IPS-NIHi7 (cell line): ENCODE results near the gene RPL36AL.
"Not testable (repeated sequence)": the region's sequence is repeated elsewhere in the genome, so short reads cannot be mapped to it uniquely, and the experiment has no call there.

ENCODE experiments used
- DNase-seq: peaks from one replicate; pipeline ENCODE4 v3.0.0; 2012; ENCODE audit warnings: mixed read lengths; ENCODE audit errors: extremely low spot score

The RPL36AL gene

DNA sequence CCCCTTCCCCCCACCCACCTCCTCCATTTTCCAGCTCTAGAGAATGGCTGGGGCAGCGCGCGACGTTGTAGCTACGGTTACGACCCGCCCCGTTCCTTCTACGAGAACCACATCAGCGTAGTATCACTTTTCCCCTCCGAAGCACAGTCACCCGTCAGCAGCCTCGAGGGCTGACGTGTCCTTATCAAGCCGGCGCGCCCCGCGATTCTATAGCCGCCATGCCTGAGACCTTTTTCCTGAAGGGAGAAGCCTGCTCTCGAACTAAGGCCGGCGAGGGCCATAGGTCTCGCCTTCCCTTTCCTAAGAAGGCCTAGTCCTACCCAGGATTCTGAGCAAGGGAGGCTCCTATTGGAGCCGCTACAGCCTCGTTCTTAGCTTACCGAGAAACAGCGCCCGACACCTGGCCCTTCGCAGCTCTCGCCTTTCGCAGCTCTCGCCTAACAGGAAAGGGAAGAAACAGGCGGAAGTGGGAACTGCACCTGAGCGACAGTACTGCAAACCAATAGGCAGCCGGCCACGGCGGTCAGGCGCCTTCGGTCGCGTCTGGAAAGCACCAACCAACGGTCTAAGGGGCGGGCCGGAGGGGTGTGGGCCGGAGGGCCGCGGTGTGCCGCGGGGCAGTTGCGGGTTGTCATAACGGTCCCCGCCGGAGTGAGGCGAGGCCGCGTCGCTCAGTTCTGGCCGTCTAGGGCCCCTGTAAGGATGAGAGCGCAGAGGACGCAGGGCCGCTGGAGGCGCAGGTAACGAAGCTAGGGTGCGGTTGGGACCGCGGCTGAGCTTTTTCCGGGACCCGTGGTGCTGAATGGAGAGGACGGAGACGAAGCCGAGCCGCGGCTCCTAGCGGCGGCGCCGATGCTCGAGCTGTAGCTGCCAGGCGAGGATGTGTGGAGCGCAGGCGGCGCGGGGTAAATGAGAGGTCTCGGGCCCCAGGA, at the start of gene RPL36AL, which contains the start of gene MGAT2:
Gene RPL36AL (minus strand): TSS at position 445 of the 932 bp plus-strand sequence. CDS start 1,522 bp downstream, outside the sequence.
Gene MGAT2 (plus strand): TSS at position 618 of the 932 bp plus-strand sequence. CDS start 470 bp downstream, outside the sequence.
- DNase-seq, result peak; percentile 97

DNA sequence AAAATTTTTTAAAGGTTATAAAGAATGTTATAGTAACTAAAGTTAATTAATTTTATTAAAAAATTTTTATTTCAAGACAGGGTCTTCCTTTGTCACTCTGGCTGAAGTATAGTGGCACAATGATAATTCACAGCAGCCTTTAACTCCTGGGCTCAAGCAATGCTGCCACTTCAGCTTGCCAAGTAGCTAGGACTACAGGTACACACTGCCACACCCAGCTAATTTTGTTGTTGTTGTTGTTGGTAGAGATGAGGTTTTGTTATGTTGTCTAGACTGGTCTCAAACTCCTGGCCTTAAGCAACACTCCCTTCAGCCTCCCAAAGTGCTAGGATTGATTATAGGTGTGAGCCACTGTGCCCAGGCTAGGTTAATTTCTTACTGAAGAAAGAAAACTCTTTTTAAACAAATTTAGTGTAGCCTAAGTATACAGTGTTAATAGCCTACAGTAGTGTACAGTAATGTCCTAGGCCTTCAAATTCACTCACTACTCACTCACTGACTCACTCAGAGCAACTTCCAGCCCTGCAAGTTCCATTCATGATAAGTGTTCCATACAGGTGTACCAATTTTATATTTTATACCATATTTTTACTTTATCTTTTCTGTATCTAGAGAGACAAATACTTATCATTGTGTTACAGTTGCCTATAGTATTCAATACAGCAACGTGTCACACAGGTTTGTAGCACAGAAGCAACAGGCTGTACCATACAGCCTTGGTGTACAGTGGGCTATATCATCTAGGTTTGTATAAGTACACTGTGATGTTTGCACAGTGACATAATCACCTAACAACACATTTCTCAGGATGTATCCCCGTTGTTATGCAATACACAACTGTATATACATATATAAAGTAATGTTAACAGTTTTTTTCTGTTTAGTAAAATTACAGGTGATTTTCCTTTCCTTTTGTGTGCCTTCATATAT, 39.4 kb upstream of the RPL36AL start:
- DNase-seq, result no peak

GRCh38 chr14:49657500-49657899, 37.1 kb upstream of the RPL36AL start:
- not testable (repeated sequence) for DNase-seq

GRCh38 chr14:49654511-49654910, 34.1 kb upstream of the RPL36AL start:
- DNase-seq, result no peak

DNA sequence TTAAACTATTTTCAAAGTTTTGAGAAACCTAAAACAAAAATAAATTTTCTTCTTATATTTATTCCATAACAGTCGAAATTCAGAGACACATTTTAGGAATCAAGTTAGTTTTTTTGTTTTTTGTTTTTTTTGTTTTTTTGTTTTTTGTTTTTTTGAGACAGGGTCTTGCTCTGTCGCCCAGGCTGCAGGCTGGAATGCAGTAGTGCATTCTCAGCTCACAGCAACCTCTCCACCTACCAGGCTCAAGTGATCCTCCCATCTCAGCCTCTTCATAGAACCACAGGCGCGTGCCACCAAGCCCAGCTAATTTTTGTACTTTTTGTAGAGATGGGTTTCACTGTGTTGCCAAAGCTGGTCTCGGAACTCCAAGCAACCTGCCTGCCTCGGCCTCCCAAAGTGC, 33.1 kb upstream of the RPL36AL start:
- no peak for DNase-seq

DNA sequence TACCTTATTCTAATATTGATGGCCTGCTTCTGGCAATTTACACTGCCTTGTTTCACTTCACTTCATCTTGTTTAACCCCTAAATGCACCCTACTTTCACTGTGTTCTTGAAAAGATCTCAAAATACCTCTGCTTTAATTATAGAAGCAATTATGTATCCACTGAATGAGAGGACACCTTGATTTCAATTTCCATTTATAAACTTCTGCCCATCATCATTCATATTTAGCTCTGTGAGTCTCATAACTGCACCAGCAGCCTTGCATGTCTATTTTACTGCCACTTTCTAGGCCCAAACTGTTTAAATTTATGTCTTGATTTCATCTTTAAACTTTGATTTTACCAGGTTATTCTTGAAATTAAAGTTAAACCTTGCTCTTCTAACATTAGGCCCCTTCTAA, 21.7 kb upstream of the RPL36AL start:
- no peak for DNase-seq

GRCh38 chr14:49641697-49642129, 21.3 kb upstream of the RPL36AL start:
- no peak for DNase-seq

GRCh38 chr14:49640540-49641417, 20.4 kb upstream of the RPL36AL start:
- no peak for DNase-seq

DNA sequence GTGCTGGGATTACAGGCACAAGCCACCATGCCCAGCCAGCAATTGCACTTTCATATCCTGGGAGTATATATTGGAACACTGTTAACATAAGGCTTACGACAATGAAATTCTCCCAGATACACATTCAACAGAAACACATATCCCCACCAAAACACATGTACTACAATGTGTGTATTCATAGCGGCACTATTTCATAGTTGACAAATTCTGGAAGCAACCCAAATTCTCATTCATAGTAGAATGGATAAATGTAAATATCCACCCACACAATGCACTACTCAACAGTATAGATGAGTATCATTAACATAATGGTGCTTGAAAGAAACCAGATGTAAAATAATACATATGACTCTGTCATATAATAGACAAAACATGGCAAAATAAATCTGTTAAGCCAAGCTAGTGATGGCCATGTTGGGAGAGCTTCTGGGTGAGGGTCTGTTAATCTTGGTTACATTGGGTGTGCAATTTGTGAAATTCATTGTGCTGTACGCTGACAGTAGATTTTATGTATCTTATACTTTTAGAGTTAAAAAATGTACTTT, 17.2 kb upstream of the RPL36AL start:
- no peak for DNase-seq

DNA sequence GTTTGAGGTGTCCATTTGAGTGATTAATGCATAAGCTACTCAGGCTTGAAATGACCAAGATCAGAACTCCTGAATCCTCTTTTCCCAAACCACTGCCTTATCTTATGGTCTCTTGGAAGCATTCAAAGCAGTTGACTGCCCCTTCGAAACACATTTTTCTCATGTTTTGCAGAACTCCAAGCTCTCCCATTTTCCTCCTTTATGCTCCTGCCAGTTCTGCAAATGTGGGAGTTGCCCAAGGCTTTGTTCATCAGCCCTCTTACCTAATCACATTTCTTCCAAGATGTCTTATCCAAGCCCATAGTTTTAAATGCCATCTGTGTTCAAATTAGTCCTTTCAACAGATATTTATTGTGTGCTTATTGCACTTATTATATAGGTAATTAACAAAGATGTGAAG, 16.4 kb upstream of the RPL36AL start:
- no peak for DNase-seq

DNA sequence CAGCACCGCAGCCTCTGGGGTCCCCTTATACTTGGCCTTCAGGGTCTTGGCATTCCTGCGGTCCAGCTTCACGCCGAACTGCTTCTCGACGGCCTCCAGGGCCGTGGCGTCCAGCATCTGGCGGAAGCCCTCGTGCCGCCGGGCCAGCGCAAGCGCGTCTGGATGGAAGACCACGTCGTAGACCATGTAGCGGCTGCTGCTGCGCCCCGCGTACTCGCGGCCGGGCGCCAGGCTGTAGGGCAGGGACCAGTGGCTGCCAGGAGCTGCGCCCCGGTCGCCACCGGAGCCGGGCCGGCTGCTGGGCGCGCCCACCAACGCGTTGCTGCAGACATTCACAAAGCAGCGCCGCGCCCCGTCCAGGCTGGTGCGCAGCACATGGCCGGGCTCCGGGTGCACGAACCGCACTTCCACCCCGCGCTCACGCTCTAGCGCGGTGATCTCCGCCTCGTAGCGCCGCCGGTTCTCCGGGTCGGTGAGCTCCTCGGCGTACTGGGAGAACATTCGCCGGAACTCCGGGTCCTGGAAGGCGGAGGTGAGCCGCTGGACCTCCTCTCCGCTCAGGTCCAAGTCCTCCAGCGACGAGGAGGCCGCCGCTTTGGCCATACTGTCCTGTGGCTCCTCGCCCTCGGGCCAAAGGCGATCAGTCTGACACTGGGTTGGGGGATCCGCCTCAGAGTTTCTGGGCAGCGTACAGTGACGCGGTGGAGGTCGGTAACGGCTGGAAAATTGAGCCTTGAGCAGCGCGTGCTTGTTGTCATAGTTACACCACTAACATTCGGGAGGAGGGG, 14.3 kb upstream of the RPL36AL start, which contains the start of gene DNAAF2:
Gene DNAAF2 (minus strand): TSS at position 698 of the 788 bp plus-strand sequence. CDS start 95 bp downstream, at position 603.
- peak; percentile 52 for DNase-seq

DNA sequence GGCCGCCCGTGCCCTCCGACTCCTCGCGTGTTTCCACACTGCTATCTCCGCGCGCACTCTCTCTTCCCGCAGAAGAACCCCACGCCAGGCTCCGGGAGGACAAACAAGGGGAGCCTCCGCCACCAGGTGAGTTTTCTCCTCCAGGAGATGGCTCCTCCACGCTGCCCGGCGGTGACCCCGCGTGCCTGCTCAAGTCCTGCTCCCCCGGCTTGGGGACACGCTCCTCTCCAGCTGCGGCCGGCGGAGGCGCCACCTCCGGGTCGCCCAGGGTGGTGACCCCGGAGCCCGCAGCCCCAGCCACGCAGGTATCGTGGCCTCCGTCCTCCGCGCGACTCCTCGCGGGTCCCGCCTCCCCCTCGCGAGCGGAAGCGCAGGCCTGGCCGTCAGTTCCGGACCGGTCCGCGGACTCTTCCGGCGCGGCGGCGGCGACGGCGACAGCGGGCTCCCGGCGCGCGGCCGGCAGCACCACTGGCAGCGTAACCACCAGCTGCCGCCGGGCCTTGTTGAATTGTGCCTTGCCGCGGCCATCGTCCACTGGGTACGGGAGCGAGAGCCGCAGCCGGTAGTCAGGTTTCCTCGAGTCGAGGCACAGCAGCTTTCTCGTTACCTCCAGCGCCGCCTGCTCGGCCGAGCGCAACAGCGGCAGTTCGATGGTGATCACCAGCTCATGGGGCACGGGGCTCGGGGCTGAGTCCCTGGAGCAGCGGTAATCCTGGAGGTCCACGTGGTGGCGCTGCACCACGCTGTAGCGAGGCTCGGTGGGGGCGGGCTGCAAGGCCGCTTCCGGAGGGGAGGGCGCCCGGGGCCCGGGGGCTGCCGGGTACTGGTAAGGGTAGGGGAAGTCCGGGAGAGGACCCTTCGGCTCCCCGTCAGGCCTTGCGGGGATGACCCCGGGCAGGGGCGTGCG, 13.5 kb upstream of the RPL36AL start:
- DNase-seq, result peak; percentile 93

DNA sequence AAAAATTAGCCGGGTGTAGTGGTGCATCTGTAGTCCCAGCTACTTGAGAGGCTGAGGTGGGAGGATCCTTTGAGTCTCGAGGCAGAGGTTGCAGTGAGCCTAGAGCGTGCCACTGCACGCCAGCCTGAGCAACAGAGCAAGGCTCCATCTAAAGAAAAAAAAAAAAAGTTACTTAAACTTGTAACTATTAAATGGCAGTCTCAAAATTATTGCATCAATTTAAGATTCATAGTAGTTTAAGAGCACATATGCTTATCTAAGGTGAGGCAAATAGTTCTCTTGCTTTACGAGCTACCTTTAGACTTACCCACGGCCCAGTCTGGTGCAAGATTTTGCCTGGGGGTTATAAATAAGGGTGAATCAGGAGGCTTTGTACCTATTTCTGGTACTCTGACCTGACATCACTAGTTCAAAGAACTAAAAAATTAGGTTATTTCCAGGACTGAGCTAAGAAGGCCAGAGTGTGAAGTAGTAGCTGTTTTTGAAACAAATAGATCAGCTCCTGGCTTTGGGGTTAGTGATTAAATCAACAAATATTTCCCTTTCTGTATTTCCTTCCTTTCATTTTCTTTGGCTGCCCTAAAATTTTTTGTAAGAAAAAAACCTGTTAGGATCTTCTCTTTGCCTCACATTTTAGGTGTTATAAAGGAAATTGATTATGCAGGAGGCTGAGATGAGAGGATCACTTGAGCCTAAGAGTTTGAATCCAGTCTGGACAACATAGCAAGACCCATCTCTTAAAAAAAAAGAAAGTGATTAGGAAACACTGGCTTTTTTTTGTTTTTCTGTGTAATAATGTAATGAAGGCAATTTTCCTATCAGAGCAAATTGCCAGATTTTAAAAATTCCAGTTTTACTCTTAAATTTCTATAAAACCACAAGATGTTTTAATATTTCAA, 3.8 kb upstream of the RPL36AL start:
- DNase-seq, result no peak

GRCh38 chr14:49623387-49623786, 3.0 kb upstream of the RPL36AL start:
- no peak for DNase-seq

DNA sequence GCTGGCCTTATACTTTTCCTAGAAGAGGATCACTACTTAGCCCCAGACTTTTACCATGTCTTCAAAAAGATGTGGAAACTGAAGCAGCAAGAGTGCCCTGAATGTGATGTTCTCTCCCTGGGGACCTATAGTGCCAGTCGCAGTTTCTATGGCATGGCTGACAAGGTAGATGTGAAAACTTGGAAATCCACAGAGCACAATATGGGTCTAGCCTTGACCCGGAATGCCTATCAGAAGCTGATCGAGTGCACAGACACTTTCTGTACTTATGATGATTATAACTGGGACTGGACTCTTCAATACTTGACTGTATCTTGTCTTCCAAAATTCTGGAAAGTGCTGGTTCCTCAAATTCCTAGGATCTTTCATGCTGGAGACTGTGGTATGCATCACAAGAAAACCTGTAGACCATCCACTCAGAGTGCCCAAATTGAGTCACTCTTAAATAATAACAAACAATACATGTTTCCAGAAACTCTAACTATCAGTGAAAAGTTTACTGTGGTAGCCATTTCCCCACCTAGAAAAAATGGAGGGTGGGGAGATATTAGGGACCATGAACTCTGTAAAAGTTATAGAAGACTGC, 1.7 kb upstream of the RPL36AL start:
- DNase-seq, result no peak

- peak; percentile 33 for DNase-seq
These were observed 872 bp upstream of the RPL36AL start for GRCh38 chr14:49621114-49621881.

GRCh38 chr14:49619730-49620129, 696 bp downstream of the RPL36AL start:
- no peak for DNase-seq
